ENCODE results near the gene NGB.
"Not testable (repeated sequence)": the region's sequence is repeated elsewhere in the genome, so short reads cannot be mapped to it uniquely, and the experiment has no call there.

The NGB gene

GRCh38 chr14:77271113-77271710 is at the start of gene NGB:
NGB (minus strand) TSS chr14:77271206; CDS start chr14:77270937, 269 bp downstream.
- Histone ChIP-seq H3K4me3 (ENCODE audit: low read length) (no peak within 1 kb of the TSS), H3K27me3 (ENCODE audit: control insufficient read depth, insufficient read depth, low read length) (peaks cover 33% of the 10 kb centered on the region)

GRCh38 chr14:77320238-77320935 is 49.4 kb upstream of the NGB start, which contains the start of gene POMT2:
POMT2 (minus strand) TSS chr14:77320883; CDS start chr14:77320681, 202 bp downstream.
- Histone ChIP-seq H3K4me1 (ENCODE audit: control insufficient read depth, insufficient read depth, low read length) (peaks cover 12% of the 10 kb centered on the region), H3K9me3 (ENCODE audit: control insufficient read depth, low read length) (no peaks in the 10 kb centered on the region), H3K9ac (ENCODE audit: low read length) (peak within 1 kb of the TSS; percentile 85), H3K4me3 (ENCODE audit: low read length) (peak within 1 kb of the TSS; percentile 92), H3K27me3 (ENCODE audit: control insufficient read depth, insufficient read depth, low read length) (no peaks in the 10 kb centered on the region), H3K36me3 (ENCODE audit: control insufficient read depth, insufficient read depth, low read length) (no peaks in the 10 kb centered on the region)

More at GRCh38 chr14:77271113-77271710, at the start of gene NGB:
- no peaks in the 10 kb centered on the region for H3K36me3 ChIP-seq (ENCODE audit: control insufficient read depth, insufficient read depth, low read length)
- no peak within 1 kb of the TSS for H3K9ac ChIP-seq (ENCODE audit: low read length)
- H3K9me3 ChIP-seq (ENCODE audit: control insufficient read depth, low read length), result no peaks in the 10 kb centered on the region
- no peaks in the 10 kb centered on the region for H3K4me1 ChIP-seq (ENCODE audit: control insufficient read depth, insufficient read depth, low read length)

- Histone ChIP-seq H3K27me3 (ENCODE audit: control insufficient read depth, insufficient read depth, low read length) (no peaks in the 10 kb centered on the region), H3K36me3 (ENCODE audit: control insufficient read depth, insufficient read depth, low read length) (no peaks in the 10 kb centered on the region), H3K4me3 (ENCODE audit: low read length) (no peak overlapping the region), H3K9ac (ENCODE audit: low read length) (no peak overlapping the region), H3K4me1 (ENCODE audit: control insufficient read depth, insufficient read depth, low read length) (peaks cover 13% of the 10 kb centered on the region), H3K9me3 (ENCODE audit: control insufficient read depth, low read length) (no peaks in the 10 kb centered on the region)
Measured at GRCh38 chr14:77319422-77319821, 48.4 kb upstream of the NGB start.

GRCh38 chr14:77318756-77319155 is 47.8 kb upstream of the NGB start:
- H3K9ac ChIP-seq (ENCODE audit: low read length); H3K9me3 ChIP-seq (ENCODE audit: control insufficient read depth, low read length); H3K36me3 ChIP-seq (ENCODE audit: control insufficient read depth, insufficient read depth, low read length); H3K4me3 ChIP-seq (ENCODE audit: low read length); H3K27me3 ChIP-seq (ENCODE audit: control insufficient read depth, insufficient read depth, low read length): not testable (repeated sequence)
- peaks cover 17% of the 10 kb centered on the region for H3K4me1 ChIP-seq (ENCODE audit: control insufficient read depth, insufficient read depth, low read length)

- Histone ChIP-seq H3K9ac (ENCODE audit: low read length) (no peak overlapping the region), H3K9me3 (ENCODE audit: control insufficient read depth, low read length) (no peaks in the 10 kb centered on the region), H3K36me3 (ENCODE audit: control insufficient read depth, insufficient read depth, low read length) (no peaks in the 10 kb centered on the region), H3K27me3 (ENCODE audit: control insufficient read depth, insufficient read depth, low read length) (no peaks in the 10 kb centered on the region), H3K4me1 (ENCODE audit: control insufficient read depth, insufficient read depth, low read length) (peaks cover 17% of the 10 kb centered on the region), H3K4me3 (ENCODE audit: low read length) (no peak overlapping the region)
Measured at GRCh38 chr14:77318006-77318553, 47.1 kb upstream of the NGB start.

GRCh38 chr14:77316872-77317301 is 45.9 kb upstream of the NGB start:
- Histone ChIP-seq H3K4me3 (ENCODE audit: low read length) (no peak overlapping the region), H3K36me3 (ENCODE audit: control insufficient read depth, insufficient read depth, low read length) (no peaks in the 10 kb centered on the region), H3K27me3 (ENCODE audit: control insufficient read depth, insufficient read depth, low read length) (no peaks in the 10 kb centered on the region), H3K9me3 (ENCODE audit: control insufficient read depth, low read length) (no peaks in the 10 kb centered on the region), H3K9ac (ENCODE audit: low read length) (no peak overlapping the region), H3K4me1 (ENCODE audit: control insufficient read depth, insufficient read depth, low read length) (peaks cover 10% of the 10 kb centered on the region)

GRCh38 chr14:77316195-77316505 is 45.1 kb upstream of the NGB start:
- H3K4me1 ChIP-seq (ENCODE audit: control insufficient read depth, insufficient read depth, low read length), result peaks cover 9% of the 10 kb centered on the region
- no peaks in the 10 kb centered on the region for H3K9me3 ChIP-seq (ENCODE audit: control insufficient read depth, low read length)
- H3K27me3 ChIP-seq (ENCODE audit: control insufficient read depth, insufficient read depth, low read length), result no peaks in the 10 kb centered on the region
- no peak overlapping the region for H3K9ac ChIP-seq (ENCODE audit: low read length)
- H3K36me3 ChIP-seq (ENCODE audit: control insufficient read depth, insufficient read depth, low read length), result no peaks in the 10 kb centered on the region
- H3K4me3 ChIP-seq (ENCODE audit: low read length), result no peak overlapping the region

- H3K9ac ChIP-seq (ENCODE audit: low read length), result no peak overlapping the region
- H3K4me1 ChIP-seq (ENCODE audit: control insufficient read depth, insufficient read depth, low read length), result peaks cover 9% of the 10 kb centered on the region
Measured at GRCh38 chr14:77314539-77315457, 43.8 kb upstream of the NGB start.

GRCh38 chr14:77314043-77314442 is 43.0 kb upstream of the NGB start:
- no peak overlapping the region for H3K4me3 ChIP-seq (ENCODE audit: low read length)
- H3K36me3 ChIP-seq (ENCODE audit: control insufficient read depth, insufficient read depth, low read length), result no peaks in the 10 kb centered on the region
- peaks cover 9% of the 10 kb centered on the region for H3K4me1 ChIP-seq (ENCODE audit: control insufficient read depth, insufficient read depth, low read length)
- no peaks in the 10 kb centered on the region for H3K27me3 ChIP-seq (ENCODE audit: control insufficient read depth, insufficient read depth, low read length)
- H3K9me3 ChIP-seq (ENCODE audit: control insufficient read depth, low read length), result no peaks in the 10 kb centered on the region
- H3K9ac ChIP-seq (ENCODE audit: low read length), result no peak overlapping the region

More at GRCh38 chr14:77314539-77315457, 43.8 kb upstream of the NGB start:
- Histone ChIP-seq H3K27me3 (ENCODE audit: control insufficient read depth, insufficient read depth, low read length) (no peaks in the 10 kb centered on the region), H3K4me3 (ENCODE audit: low read length) (no peak overlapping the region), H3K36me3 (ENCODE audit: control insufficient read depth, insufficient read depth, low read length) (no peaks in the 10 kb centered on the region), H3K9me3 (ENCODE audit: control insufficient read depth, low read length) (no peaks in the 10 kb centered on the region)

- Histone ChIP-seq H3K4me1 (ENCODE audit: control insufficient read depth, insufficient read depth, low read length) (peaks cover 9% of the 10 kb centered on the region), H3K9me3 (ENCODE audit: control insufficient read depth, low read length) (no peaks in the 10 kb centered on the region), H3K36me3 (ENCODE audit: control insufficient read depth, insufficient read depth, low read length) (no peaks in the 10 kb centered on the region), H3K4me3 (ENCODE audit: low read length) (no peak overlapping the region), H3K27me3 (ENCODE audit: control insufficient read depth, insufficient read depth, low read length) (no peaks in the 10 kb centered on the region), H3K9ac (ENCODE audit: low read length) (no peak overlapping the region)
Measured at GRCh38 chr14:77313371-77313770, 42.4 kb upstream of the NGB start.

- Histone ChIP-seq H3K9ac (ENCODE audit: low read length) (no peak overlapping the region), H3K27me3 (ENCODE audit: control insufficient read depth, insufficient read depth, low read length) (no peaks in the 10 kb centered on the region), H3K4me1 (ENCODE audit: control insufficient read depth, insufficient read depth, low read length) (peaks cover 9% of the 10 kb centered on the region), H3K4me3 (ENCODE audit: low read length) (no peak overlapping the region), H3K9me3 (ENCODE audit: control insufficient read depth, low read length) (no peaks in the 10 kb centered on the region), H3K36me3 (ENCODE audit: control insufficient read depth, insufficient read depth, low read length) (no peaks in the 10 kb centered on the region)
Measured at GRCh38 chr14:77311217-77311616, 40.2 kb upstream of the NGB start.

GRCh38 chr14:77310026-77310425 is 39.0 kb upstream of the NGB start:
- Histone ChIP-seq H3K36me3 (ENCODE audit: control insufficient read depth, insufficient read depth, low read length) (no peaks in the 10 kb centered on the region), H3K9me3 (ENCODE audit: control insufficient read depth, low read length) (no peaks in the 10 kb centered on the region), H3K9ac (ENCODE audit: low read length) (no peak overlapping the region), H3K4me3 (ENCODE audit: low read length) (no peak overlapping the region), H3K4me1 (ENCODE audit: control insufficient read depth, insufficient read depth, low read length) (peaks cover 6% of the 10 kb centered on the region), H3K27me3 (ENCODE audit: control insufficient read depth, insufficient read depth, low read length) (no peaks in the 10 kb centered on the region)
